C4-2B (cell line): ENCODE results near the gene TSPAN9.

Experiments
- ZFX ChIP-seq: fragments of 450-650 bp; IDR thresholded peaks from 2 replicates; pipeline ENCODE4 v1.6.1; 2017
- TF ChIP-seq, protein P1 (sequence below): fragments of 450-650 bp; conservative IDR thresholded peaks from 2 replicates; pipeline ENCODE4 v1.5.1; 2017; ENCODE audit warnings: mild to moderate bottlenecking

GRCh38 chr12:3032161-3032560 lies 45.0 kb upstream of the TSPAN9 start:
- TF ChIP-seq, protein P1, sequence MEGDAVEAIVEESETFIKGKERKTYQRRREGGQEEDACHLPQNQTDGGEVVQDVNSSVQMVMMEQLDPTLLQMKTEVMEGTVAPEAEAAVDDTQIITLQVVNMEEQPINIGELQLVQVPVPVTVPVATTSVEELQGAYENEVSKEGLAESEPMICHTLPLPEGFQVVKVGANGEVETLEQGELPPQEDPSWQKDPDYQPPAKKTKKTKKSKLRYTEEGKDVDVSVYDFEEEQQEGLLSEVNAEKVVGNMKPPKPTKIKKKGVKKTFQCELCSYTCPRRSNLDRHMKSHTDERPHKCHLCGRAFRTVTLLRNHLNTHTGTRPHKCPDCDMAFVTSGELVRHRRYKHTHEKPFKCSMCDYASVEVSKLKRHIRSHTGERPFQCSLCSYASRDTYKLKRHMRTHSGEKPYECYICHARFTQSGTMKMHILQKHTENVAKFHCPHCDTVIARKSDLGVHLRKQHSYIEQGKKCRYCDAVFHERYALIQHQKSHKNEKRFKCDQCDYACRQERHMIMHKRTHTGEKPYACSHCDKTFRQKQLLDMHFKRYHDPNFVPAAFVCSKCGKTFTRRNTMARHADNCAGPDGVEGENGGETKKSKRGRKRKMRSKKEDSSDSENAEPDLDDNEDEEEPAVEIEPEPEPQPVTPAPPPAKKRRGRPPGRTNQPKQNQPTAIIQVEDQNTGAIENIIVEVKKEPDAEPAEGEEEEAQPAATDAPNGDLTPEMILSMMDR, result no peak
- no peak for TF ChIP-seq ZFX
